AG09309 (cell line): ENCODE measurements around the gene CCDC92.

Source experiments
- DNase-seq: peaks from one replicate; pipeline ENCODE4 v3.0.0-alpha.2; 2010; ENCODE audit warnings: low read depth
- H3K4me3 ChIP-seq: 2 replicates; pipeline ENCODE4 v1.5.1; 2011; ENCODE audit warnings: mild to moderate bottlenecking, low read depth, low read length, moderate library complexity; ENCODE audit not compliant: control insufficient read depth
- CTCF ChIP-seq: IDR thresholded peaks from 2 replicates; pipeline ENCODE4 v1.5.1; 2011; ENCODE audit warnings: mild to moderate bottlenecking, low read depth, low read length, inconsistent platforms; ENCODE audit not compliant: insufficient read depth, control insufficient read depth; ENCODE audit errors: missing control alignments

CCDC92 gene, protein sequence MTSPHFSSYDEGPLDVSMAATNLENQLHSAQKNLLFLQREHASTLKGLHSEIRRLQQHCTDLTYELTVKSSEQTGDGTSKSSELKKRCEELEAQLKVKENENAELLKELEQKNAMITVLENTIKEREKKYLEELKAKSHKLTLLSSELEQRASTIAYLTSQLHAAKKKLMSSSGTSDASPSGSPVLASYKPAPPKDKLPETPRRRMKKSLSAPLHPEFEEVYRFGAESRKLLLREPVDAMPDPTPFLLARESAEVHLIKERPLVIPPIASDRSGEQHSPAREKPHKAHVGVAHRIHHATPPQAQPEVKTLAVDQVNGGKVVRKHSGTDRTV

GRCh38 chr12:123972457-123973401 is at the start of gene CCDC92, which contains the start of gene ZNF664:
Gene CCDC92 (minus strand): TSS chr12:123972831. CDS start chr12:123944305, 28,526 bp downstream.
Gene ZNF664 (plus strand): TSS chr12:123973215. CDS start chr12:124012145, 38,930 bp downstream.
- no peak for TF ChIP-seq CTCF
- peak; percentile 55 for DNase-seq

DNA sequence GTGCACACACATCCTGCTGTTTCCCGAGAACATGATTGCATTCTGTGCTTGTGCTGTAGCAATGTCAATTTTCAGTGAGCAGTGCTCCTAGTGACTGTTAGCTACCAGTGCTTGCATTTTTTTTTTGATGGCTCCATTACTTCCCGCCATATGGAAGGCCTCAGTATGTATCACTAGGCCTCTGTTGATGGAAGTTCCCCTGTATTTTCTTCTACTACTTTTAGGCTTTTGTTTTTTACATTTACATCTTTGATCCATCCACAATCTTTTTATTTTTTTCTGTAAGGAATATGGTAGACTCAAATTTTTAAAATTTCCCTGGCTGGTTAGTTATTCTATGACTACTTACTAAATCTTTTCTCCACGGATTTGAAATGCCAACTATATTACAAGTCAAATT is 49.5 kb upstream of the CCDC92 start:
- TF ChIP-seq CTCF = no peak
- no peak overlapping the region for H3K4me3 ChIP-seq
- DNase-seq = no peak

More at GRCh38 chr12:123972457-123973401, at the start of gene CCDC92, which contains the start of gene ZNF664:
- H3K4me3 ChIP-seq = peak within 1 kb of the TSS; percentile 75

- DNase-seq = no peak
- no peak overlapping the region for H3K4me3 ChIP-seq
- no peak for TF ChIP-seq CTCF
These were observed 48.4 kb upstream of the CCDC92 start for GRCh38 chr12:124021007-124021406.

DNA sequence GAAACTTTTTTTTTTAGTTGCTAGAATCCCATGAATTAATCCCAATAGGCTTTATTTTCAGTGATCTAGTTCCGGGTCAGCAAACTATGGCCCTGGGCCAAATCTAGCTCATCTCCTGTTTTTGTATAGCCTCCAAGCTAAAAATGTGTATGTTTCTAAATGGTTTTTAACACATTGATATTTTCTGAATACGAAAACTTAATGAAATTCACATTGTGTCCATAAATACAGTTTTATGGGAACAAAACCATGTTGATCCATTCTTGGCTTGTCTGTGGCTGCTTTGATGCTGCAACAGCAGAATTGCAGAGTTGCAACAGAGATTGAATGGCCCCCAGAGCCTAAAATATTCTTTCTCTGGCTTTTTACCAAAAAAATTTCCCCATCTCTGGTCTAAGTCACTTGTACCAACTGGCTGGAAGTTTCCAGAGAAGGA is 47.9 kb upstream of the CCDC92 start:
- DNase-seq = no peak
- no peak overlapping the region for H3K4me3 ChIP-seq
- no peak for TF ChIP-seq CTCF

- TF ChIP-seq CTCF = no peak
- no peak overlapping the region for H3K4me3 ChIP-seq
- no peak for DNase-seq
These were observed 46.5 kb upstream of the CCDC92 start for GRCh38 chr12:124019115-124019514.

DNA sequence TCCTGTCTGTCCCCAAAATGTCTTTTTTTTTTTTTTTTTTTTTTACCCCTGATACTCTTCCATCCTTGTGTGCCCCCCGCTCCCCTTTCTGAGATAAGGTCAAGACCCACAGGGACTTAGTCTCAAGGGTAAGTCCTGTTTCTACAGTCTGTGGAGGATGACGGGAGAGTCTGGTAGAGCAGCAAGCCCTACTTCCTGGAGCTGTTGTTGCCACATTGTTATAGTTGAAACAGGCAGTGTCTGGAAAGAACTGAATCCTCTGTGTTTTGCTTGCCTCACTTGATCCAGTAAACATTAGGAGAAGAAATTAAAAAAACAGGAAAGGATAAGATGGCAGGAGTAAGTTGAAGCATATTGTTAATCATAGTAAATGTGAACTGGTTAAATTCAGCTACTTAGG is 45.9 kb upstream of the CCDC92 start:
- no peak for DNase-seq
- no peak overlapping the region for H3K4me3 ChIP-seq
- TF ChIP-seq CTCF = no peak
